ENCODE measurements around the gene PCBP2. TPM values are rescaled to one million over a fixed set of nuclear protein-coding genes. Genes with fewer than 3 reads are reported as not detected.
"Not testable (repeated sequence)": the region's sequence is repeated elsewhere in the genome, so short reads cannot be mapped to it uniquely, and the experiment has no call there.

Gene PCBP2
- total RNA-seq, 1 donor: 882 TPM

DNA sequence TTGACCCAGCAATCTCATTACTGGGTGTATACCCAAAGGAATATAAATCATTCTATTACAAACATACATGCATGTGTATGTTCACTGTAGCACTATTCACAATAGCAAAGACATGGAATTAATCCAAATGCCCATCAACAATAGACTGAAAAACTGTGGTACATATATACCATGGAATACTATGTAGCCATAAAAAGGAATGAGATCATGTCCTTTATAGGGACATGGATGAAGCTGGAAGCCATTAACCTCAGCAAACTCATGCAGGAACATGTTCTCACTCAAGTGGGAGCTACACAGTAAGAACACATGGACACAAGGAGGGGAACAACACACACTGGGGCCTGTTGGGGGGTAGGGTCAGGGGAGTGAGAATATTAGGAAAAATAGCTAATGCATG is 12.3 kb upstream of the PCBP2 start:
- not testable (repeated sequence) for DNase-seq (ENCODE audit: low read depth in 2 of 3, low spot score in 2 of 3)

DNA sequence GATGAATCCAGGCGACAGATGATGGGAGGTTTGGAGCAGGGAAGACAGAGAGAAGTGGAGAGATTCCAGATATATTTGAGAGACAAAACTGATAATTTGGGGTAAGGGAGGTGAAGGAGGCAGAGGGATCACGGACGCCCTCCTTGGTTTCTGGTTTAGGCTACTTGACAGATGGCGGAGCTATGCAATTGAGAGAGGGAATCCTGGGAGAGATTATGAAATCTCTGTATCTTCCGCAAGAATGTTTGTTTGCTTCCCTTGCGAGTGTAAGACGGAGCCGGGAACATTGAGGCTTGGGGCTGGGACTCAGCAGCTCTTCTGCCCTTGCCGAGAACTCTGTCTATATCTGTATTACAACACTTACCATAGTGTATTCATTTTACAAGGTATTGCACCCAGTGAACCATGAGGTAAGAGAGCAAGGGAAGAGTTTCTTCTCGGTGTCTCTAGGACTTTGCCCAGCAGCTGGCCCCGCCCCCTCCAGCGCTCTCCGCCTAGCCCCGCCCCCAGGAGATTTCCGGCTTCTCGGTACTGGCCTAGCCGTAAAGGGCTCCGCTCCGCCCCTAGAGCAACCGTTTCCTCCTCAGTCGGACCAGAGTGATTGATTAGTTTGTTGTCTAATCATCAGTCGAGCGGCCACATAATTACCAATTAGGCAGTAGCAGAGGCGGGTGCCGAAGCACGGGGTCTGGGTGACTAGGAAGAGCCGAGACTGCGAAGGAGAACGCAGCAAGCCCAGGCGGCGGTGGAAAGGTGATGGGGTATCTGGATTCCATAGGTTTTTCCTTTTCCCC is 10.7 kb upstream of the PCBP2 start, which contains the start of gene PRR13:
Gene PRR13 (plus strand): TSS at position 695 of the 794 bp plus-strand sequence. CDS start 981 bp downstream, outside the sequence.
- DNase-seq (ENCODE audit: low read depth in 2 of 3, low spot score in 2 of 3): peak; percentile 86 to 99 (median 98)

DNA sequence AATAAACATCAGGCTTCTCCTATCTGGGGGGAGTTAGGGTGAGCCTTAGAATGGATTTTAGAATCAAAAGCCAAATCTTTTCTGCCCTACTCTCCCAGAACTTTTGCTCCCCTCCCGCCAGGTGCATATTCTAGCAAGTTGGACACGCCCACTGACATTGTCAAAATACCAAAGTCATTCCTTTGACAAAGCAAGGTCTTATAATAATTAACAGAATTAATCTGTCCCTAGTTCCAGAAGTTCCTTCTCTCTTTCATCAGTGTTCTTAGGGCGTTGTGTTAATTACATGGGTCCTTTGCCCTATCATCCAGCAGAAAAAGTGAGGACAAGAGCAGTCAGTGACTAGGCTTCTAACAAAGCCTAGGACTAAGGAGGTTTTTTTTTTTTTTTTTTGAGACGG is 7.9 kb upstream of the PCBP2 start:
- DNase-seq (ENCODE audit: low read depth in 2 of 3, low spot score in 2 of 3): no peak

DNA sequence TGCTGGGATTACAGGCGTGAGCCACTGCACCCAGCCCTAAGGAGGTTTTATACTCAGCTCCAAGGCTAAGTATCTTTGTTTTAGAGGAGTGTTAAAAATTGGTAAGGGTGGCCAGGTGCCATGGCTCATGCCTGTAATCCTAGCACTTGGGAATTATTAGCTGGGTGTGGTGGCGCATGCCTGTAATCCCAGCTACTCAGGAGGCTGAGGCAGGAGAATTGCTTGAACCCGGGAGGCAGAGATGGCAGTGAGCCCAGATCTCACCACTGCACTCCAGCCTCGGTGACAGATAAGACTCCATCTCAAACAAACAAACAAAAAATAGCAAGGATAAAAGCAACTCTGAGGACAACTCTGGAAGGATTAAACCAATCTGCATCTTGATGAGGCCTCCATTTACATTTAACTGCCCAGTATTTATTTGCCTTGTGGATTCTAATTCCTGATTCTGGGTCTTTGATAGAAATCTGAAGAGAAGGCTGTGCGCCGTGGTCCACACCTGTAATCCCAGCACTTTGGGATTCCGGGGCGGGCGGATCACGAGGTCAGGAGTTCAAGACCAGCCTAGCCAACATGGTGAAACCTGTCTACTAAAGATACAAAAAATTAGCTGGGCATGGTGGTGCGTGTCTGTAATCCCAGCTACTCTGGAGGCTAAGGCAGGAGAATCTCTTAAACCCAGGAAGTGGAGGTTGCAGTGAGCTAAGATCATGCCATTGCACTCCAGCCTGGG is 7.1 kb upstream of the PCBP2 start:
- not testable (repeated sequence) for DNase-seq (ENCODE audit: low read depth in 2 of 3, low spot score in 2 of 3)

DNA sequence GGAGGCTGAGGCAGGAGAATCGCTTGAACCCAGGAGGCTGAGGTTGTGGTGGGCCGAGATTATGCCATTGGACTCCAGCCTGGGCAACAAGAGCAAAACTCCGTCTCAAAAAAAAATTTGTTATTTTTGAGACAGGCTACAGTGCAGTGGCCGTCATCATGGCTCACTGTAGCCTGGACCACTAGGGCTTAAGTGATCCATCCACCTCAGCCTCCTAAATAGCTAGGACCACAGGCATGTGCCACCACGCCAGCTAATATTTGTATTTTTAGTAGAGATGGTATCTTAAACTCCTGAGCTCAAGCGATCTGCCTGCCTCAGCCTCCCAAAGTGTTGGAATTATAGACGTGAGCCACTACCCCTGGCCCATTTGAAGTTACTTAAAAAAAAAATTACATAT is 966 bp upstream of the PCBP2 start:
- no peak for DNase-seq (ENCODE audit: low read depth in 2 of 3, low spot score in 2 of 3)

DNA sequence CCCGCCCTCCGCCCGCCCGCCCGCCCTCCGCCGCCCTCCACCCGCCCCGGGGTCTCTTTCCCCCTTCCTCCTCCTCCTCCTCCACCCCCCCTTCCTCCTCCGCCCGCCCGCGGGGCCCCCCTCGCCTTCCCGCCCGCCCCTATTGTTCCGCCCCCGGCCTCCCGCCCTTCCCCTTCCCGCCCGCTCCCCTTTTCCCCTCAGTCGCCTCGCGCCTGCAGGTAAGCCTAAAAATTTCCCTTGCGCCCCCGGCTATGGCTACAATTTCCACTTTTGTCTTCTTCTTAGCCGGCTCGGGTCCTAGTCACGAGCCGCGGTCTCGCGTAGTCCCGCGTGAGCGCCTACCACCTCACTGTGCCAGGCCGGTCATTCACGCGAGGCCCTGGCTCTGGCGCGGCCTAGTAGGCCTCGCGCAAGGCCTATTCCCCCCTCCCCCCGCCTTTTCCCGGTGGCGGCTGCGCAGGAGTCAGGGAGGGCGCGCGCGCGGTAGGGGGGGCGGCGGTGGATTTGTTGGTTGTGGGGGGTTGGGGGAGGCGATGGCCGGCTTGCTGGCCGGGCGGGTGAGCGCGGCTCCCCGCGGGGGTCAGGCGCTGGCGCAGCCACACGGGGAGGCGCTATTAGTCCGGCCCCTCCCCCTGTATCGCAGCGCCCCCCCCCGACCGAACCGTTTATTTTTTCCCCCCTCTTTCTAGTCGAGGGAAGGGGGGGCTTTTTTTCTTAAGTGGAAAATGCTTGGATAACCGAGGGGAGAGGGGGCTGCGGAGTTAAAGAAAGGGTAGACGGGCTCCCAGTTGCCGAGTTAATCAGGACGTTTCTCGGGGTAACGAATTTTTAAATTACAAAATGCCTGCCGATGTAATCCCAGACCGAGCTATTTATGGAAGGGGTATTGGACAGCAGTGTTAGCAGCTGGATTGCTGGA is 516 bp downstream of the PCBP2 start:
- DNase-seq (ENCODE audit: low read depth in 2 of 3, low spot score in 2 of 3): peak; percentile 83 to 86 (median 85)

DNA sequence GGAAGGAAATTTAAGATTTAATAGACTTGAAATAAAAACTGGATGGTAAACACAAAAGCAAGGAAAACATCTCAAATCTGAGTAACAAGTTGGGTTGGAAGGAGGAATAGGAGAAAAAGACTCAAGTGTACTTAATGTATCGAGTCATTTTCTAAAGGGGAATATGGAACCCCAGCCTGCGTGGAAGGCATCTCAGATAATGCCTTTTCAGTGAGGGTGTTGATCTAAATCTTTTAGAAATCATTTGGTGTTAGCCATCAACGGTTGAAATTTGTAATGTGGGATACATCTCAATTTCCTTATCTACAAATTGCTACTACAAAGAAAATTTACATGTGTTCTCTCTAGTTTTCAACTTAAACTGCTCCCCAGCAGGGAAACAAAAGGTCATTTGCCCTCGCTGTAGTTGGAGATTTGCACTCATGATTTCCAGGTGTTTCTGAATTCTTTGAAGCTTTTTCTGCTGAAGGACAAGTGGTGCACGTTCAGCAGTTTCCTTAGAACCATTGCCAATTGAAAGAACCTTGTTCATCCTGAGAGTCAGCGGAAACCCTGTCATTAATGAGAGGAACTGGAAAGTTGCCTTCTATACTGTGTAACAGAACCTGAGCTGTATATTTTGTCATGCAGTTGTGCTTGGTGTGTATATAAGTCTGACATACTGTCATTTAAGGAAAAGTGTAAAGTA is 2.2 kb downstream of the PCBP2 start:
- no peak for DNase-seq (ENCODE audit: low read depth in 2 of 3, low spot score in 2 of 3)

DNA sequence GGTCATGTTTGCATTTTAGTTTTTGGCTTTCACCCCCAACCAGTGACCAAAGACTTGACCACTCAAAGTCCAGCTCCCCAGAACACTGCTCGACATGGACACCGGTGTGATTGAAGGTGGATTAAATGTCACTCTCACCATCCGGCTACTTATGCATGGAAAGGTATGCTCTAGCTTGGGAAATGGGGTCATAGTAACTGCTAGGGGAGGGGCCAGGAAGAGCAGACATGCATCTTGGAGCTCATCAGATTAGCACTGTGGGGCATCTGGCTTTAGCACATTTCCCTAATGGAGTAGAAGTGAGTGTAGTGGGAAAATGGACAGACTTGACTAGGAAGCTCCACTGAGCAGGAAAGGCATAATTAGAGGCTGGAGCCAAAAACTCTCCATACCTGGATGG is 2.8 kb downstream of the PCBP2 start:
- no peak for DNase-seq (ENCODE audit: low read depth in 2 of 3, low spot score in 2 of 3)

DNA sequence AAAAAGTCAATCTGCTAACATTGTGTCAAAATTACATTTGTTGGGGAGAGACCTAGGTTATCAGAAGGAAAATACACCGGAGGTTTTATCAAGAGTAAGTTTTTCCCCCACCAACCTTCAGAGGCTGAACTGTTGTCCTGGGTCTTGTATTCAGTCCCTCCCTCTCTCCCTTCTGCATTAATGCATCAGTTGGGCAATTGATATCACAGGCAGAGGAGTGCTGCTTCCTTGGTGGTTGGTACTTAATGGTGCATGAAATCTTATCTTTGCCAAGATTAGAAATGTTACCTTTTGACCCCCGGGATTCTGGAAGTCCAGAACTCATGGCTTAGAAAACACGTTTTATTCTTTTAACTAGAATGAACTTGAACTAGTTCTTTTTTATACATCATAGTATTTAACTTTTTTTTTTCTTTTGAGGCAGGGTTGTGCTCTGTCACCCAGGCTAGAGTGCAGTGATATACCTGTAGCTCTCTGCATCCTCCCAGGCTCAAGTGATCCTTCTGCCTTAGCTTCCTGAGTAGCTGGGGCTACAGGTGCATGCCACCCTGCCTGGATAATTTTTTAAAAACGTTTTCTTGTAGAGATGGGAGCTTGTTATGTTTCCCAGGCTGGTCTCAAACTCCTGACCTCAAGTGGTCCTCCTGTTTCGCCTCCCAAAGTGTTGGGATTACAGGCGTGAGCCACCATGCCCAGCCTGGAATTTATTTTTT is 4.9 kb downstream of the PCBP2 start:
- DNase-seq (ENCODE audit: low read depth in 2 of 3, low spot score in 2 of 3): no peak

DNA sequence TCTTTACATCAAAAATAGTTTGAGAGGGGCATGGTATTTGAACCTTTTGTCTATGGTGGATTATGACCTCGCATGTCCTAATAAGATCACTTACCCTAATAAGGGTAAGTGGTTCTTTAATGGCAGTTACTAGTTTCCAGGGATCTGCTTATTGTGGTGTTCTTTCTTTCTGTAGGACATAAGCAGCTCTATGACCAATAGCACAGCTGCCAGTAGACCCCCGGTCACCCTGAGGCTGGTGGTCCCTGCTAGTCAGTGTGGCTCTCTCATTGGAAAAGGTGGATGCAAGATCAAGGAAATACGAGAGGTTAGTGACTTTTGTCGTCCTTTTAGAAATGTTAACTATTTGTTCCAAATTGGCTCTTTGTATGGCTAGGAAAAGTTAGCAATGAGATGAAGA is 7.2 kb downstream of the PCBP2 start:
- no peak for DNase-seq (ENCODE audit: low read depth in 2 of 3, low spot score in 2 of 3)

DNA sequence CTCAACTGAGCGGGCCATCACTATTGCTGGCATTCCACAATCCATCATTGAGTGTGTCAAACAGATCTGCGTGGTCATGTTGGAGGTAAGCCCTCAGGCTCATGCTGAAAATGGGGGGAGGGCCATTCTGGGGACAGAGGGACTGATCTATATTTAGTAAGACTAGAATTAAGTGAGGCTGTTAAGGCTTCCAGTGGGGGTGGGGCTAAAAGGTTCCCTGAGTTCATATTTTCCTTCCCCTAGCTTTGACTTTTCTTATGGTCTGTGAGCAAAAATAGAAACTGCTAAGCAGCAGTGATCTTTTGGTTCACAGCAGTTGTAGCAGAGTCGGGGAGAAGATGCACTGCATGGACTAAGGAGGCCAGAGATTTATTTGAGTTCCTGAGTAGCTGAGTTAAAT is 9.2 kb downstream of the PCBP2 start:
- DNase-seq (ENCODE audit: low read depth in 2 of 3, low spot score in 2 of 3): no peak

DNA sequence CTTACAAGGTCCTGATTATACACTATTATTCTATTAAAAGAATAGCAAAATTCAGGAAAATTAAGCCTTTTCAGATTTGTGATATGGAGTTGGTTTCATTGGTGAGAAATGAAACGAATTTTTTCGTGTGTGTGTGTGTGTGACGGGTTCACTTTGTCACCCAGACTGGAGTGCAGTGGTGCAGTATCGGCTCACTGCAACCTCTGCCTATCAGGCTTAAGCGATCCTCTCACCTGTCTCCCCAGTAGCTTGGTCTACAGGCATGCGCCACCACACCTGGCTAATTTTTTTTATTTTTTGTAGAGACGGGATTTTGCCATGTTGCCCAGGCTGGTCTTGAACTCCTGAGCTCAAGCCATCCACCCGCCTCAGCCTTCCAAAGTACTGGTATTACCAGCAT is 9.7 kb downstream of the PCBP2 start:
- no peak for DNase-seq (ENCODE audit: low read depth in 2 of 3, low spot score in 2 of 3)

DNA sequence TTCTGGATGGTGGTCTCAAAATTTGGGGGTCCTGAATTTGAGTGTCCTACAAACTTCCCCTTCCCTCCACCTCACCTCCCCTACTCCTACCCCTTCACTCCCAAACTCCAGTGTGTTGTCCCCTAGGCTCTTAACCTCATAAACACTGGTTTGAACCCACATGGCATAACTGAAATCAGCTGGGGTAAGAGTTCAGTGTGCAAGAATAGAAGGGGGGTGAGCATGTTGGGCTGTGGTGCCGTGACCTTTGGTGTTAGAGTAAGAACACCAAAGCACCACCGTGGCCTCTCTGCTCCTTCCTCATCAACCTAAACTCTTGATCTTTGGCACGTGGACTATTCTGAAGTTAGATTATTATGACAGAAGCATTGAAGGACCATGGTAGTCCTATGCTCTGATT is 11.0 kb downstream of the PCBP2 start:
- DNase-seq (ENCODE audit: low read depth in 2 of 3, low spot score in 2 of 3): no peak

DNA sequence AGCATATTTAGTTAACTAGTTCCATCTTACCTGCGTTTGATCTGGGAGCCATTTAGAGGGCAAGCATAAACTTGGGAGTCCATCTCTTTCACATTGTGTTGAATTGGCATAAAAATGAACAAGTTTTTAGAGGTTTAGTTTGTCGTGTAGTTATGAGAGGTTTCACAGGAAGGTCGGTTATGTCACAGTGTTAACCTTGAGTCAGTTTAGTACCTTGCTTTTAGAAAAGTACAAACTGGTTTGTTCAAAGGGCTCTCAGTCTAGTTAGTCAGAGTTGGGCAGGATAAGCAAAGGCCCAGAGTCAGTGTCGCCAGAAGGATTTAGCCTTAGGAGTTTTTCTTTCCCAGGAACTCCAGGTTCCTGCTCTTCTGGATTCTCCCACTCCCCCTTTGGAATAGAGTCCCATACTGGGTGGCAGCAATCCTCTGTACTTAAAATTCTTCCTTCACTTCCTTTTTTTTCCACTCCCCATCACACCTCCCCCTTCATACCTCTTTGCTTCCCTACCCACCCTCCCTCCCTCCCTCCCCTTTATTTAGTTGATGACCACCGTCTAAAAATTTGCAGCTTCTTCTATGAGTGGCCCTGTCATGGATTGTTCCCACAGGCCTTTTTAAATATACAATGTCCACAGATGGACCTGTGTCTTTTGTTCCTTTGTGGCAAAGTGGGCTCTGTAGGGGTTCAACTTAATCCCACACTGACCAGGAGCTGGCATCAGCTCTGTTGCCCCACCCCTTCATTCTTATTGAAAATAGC is 12.1 kb downstream of the PCBP2 start:
- DNase-seq (ENCODE audit: low read depth in 2 of 3, low spot score in 2 of 3): no peak

DNA sequence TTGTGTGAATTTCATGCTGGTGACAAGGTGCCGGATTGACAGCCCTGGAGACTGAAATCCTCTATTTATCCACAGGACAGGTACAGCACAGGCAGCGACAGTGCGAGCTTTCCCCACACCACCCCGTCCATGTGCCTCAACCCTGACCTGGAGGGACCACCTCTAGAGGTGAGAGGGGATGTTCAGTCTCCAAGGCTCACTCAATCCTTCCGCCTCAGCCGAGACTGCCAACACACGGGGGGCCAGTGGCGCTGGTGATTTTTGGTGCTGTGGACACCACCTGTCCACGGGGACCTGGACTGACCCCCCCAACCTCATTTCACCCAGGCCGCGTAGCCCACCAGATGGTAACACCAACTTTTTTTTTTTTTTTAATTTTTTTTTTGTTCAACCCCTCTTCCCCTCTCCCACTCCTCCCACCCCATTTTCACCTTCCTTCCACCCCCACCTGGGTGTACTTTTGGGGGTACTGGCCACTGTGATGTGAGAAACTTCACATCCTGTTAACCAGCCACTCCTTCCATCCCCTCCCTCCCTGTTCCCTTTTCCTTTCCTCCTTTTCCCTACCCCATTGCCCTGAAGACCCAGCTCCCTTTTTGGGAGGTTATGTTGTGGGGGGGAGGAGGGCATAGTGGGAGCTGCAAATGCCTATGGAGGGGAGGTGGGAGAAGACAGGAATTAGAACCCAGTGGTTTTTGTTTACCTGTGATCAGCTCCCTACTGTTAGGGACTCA is 12.9 kb downstream of the PCBP2 start:
- DNase-seq (ENCODE audit: low read depth in 2 of 3, low spot score in 2 of 3): no peak

DNA sequence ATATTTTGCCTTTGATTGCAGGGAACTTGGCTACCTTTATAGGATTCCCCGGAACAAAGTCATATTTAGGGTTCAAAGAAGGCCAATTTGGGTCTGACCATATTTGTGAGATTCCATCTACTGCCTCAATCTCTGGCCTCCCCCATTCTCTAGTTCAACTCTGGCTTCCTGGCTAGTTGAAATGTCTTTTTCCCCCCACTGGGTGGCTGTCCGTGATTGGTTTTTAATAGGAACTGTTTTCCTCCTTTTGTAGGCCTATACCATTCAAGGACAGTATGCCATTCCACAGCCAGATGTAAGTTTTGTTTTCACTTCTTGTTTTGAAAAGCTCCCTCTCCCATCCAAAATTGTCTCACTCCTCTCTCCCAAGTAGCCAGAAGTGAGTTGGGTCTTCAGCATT is 13.8 kb downstream of the PCBP2 start:
- DNase-seq (ENCODE audit: low read depth in 2 of 3, low spot score in 2 of 3): no peak

DNA sequence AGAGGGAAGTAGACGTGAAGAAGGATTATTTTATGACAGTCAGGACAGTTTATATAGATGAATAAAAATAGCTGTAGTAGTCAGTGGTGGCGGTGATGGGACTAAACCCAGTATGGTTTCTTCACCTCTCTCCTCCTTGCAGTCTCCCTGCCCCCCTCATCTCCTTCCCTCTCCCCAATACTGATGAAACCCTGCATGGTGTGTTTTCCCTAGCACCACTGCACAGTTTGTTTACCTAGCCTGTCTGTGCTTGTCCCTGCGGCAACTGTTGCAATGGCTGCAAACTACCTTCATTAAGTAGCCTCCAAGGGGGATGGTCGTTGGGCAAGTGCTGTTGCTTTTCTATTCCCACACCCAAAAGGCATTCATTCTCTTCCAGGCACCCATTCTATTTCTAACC is 14.7 kb downstream of the PCBP2 start:
- no peak for DNase-seq (ENCODE audit: low read depth in 2 of 3, low spot score in 2 of 3)

DNA sequence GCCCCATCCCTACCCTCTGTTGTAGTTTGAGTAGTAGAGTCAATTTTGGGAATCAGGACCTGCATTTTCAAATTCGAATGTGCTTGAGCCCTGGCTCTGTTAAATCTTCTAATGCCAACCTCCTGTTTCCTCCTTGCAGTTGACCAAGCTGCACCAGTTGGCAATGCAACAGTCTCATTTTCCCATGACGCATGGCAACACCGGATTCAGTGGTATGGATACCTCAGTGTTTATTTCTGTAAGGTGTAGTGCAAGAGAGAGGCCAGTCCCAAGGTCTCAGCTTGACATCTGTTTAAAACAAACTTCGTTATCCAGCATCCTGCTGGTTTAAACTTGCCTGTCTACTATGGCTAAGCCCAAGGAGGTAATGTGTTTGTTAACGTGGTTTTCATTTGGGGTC is 15.2 kb downstream of the PCBP2 start:
- no peak for DNase-seq (ENCODE audit: low read depth in 2 of 3, low spot score in 2 of 3)

Measured in hematopoietic multipotent progenitor cell (in vitro differentiated cells).